ENCODE measurements around the gene ZNF236.
"Not testable (repeated sequence)": the region's sequence is repeated elsewhere in the genome, so short reads cannot be mapped to it uniquely, and the experiment has no call there.

ZNF236 gene

DNA sequence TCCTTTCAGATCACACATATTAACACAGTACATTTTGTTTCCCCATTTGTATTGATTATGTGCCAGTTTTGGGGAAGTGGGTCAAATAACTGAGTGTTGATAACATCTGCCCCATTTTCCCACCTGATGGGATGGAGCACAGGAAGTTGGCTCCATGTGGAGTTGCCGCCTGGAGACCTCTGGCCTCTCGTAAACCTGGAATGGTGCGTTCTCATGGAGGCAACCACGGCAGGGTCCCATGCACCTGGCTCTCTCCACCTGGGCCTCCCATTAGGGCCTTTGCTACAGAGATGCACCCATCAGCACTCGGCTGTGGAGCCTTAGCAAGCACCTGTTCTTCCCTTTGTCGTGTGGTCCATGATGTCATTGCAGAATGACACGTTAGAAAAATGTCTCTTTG lies 179.6 kb downstream of the ZNF236 start:
- no peak for DNase-seq (ENCODE audit: low read depth in 2 of 3, low spot score in 2 of 3)

GRCh38 chr18:77002496-77002895 lies 180.1 kb downstream of the ZNF236 start:
- no peak for DNase-seq (ENCODE audit: low read depth in 2 of 3, low spot score in 2 of 3)

GRCh38 chr18:77003316-77003715 lies 181.0 kb downstream of the ZNF236 start:
- DNase-seq (ENCODE audit: low read depth in 2 of 3, low spot score in 2 of 3) = no peak

DNA sequence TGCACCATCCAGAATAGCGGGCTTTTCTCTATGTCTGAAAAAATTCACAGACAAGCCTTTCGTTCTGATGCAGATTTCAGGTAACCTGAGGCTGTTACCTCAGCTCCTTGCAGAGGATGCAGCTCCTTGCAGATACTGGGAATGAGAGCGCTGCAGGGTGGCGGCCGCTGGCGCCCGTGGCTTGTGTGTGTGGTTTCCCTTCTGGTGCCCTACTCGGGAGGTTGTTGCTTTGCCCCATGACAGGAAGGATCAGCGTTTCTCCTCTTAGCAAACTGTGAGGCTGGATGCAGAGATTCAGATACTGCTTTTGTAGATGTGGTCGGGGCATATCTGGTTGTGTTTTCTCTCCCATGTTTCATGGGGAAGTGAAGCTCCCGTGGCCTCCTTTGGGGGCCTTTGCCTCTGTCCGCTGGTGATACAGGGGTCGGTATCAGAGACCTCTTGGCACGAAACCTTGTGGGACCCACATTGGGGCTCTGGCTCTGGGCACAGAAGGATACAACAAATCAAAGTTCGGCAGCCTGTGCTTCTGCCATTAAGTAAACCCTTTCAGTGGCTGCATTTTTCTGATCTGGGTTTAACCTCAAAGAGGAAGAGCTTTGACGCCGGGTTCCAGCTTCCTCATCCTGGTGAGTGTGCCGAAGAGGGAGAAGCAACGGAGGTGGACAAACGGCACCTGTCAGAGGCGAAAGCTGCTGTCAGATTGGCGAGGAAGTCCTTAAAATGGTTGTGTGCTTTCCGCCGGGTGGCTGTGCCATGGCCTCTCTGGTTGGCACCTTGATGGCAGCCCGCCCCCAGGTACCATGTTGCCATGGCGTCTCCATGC lies 182.4 kb downstream of the ZNF236 start:
- no peak for DNase-seq (ENCODE audit: low read depth in 2 of 3, low spot score in 2 of 3)

GRCh38 chr18:77005651-77006195 lies 183.4 kb downstream of the ZNF236 start:
- no peak for DNase-seq (ENCODE audit: low read depth in 2 of 3, low spot score in 2 of 3)

DNA sequence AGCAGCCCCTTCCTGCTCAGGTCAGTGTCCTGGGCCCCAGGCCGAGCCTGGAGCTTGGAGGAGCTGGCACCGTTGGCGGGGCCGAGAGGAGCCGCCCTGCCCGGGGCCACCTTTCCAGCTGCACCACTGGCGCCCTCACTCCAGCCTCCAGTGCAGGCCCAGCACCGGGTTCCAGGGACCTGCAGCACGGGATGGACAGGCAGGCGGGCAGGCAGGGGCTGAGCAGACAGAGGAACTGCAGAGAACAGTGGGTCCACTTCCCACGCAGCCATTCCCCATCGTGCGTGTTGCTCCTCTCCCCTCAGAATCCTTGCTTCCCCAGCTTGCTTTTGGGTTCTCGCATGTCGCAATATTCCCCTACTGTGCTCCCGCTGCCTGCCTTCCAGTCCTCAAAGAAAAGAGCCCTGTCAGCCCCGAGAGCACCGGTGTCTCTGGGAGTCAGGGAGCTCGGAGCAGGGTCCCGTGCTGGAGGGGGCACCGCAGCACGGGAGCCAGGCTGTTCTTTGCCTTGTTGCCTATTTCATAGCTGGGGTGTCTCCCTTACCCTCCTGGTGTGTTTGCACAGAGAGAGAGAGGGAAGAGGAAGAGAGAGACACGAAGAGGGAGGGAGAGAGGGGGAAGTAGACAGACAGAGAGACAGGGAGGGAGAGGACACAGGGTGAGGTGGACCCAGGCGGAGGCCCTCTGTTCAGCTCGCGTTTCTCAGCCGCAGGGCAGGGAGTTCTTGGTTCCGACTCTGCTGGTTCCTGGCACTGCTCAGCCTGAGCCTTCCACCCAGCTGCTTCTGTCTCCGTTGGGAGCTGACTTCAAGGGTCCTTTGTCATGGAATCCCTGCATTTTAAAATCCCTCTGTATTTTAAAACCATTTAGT lies 184.2 kb downstream of the ZNF236 start:
- no peak for DNase-seq (ENCODE audit: low read depth in 2 of 3, low spot score in 2 of 3)

- no peak for DNase-seq (ENCODE audit: low read depth in 2 of 3, low spot score in 2 of 3)
Observed at GRCh38 chr18:77007251-77007650, 184.9 kb downstream of the ZNF236 start.

DNA sequence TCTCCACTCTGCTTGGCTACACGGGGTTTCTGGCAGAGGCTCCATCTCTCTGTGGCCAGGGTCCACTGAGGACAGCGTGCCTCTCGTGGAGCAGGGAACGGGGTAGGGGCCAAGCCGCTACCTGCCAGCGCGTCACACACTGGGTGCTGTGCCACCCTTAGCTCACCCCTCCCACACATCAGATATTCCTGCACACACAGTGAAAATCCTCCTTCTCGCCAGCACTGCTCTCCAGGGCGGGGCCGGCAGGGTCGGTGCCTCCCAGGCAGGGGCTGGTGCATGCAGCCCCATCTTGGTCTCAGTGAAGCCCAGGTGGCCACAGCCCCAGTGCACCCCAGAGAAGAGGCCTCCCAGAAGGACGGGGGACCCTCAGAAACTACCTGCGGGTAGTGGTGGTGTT lies 185.6 kb downstream of the ZNF236 start:
- DNase-seq (ENCODE audit: low read depth in 2 of 3, low spot score in 2 of 3) = no peak

- DNase-seq (ENCODE audit: low read depth in 2 of 3, low spot score in 2 of 3) = no peak
Observed at GRCh38 chr18:77008576-77009315, 186.4 kb downstream of the ZNF236 start.

GRCh38 chr18:77009675-77010074 lies 187.3 kb downstream of the ZNF236 start:
- no peak for DNase-seq (ENCODE audit: low read depth in 2 of 3, low spot score in 2 of 3)

DNA sequence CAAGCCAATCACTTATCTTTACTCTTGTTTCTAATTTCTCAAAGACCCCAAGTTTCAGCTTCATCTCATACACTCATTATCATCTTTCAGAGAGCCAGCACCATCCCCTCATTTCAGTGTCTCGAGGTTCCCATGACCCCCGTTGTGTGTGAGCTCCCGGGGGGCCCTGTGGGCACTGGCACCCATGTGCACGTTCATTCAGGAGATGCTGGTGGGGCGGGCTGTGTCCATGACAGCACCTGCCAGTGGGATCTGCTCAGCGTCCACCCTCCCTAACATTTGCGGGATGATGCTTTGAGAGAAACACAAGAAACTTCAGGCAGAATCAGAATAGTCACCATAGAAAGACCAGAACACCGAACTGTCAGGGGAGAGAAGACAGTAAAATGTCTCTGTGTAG lies 189.8 kb downstream of the ZNF236 start:
- DNase-seq (ENCODE audit: low read depth in 2 of 3, low spot score in 2 of 3) = no peak

- no peak for DNase-seq (ENCODE audit: low read depth in 2 of 3, low spot score in 2 of 3)
Observed at GRCh38 chr18:77012806-77013541, 190.6 kb downstream of the ZNF236 start.

DNA sequence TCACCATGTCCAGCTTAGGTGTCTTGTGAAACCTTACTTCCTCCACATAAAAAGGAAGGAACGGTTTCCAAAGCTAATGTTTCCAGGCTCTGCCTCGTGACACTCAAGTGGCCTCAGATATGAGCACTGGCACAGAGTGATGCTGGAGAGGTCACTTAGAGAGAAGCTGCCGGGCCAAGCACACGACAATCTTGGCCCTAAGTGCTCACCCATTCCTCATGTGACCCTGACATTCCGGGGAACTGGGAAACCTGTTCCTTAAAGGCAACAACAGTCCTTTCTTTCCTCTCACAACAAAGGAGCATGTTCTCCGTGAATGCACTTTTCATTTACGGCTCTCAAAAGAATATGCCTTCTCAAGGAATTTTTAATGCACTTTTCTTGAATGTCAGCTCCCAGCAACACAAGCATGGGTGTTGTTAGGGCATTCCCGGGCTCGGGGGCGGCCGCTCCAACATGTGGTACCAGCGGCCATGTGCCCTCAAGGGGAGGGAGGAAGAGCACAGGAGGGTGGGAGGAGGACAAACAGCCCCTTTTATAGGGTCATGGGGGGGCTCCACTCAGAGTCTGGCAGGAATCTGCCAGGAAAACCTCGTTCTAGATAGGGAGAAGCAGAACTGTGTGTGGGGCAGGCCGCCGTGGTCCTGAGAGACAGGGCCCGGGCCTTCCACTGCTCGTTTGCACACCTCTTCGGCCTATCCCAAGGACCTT lies 191.6 kb downstream of the ZNF236 start:
- DNase-seq (ENCODE audit: low read depth in 2 of 3, low spot score in 2 of 3) = no peak

DNA sequence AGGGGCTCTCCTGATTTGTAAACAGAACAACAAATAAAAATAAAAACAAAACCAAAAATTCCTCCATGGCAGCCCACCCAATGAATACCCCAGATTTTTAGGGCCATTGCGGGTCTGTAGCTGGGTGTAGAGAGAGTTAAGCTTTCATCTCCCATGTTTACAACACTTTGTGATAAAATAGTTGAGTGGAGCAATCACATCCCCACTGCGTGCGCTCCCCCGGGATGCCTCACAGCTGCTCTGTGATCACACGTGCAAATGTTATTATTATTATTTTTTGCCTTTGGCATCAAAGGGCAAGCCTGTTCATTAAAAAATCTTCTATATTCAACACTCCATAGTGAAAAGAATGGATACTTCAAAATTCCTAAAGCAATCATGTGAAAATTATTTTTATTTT lies 192.2 kb downstream of the ZNF236 start:
- DNase-seq (ENCODE audit: low read depth in 2 of 3, low spot score in 2 of 3) = no peak

GRCh38 chr18:77015169-77015568 lies 192.8 kb downstream of the ZNF236 start:
- DNase-seq (ENCODE audit: low read depth in 2 of 3, low spot score in 2 of 3) = no peak

- no peak for DNase-seq (ENCODE audit: low read depth in 2 of 3, low spot score in 2 of 3)
Observed at GRCh38 chr18:77015771-77016710, 193.7 kb downstream of the ZNF236 start.

DNA sequence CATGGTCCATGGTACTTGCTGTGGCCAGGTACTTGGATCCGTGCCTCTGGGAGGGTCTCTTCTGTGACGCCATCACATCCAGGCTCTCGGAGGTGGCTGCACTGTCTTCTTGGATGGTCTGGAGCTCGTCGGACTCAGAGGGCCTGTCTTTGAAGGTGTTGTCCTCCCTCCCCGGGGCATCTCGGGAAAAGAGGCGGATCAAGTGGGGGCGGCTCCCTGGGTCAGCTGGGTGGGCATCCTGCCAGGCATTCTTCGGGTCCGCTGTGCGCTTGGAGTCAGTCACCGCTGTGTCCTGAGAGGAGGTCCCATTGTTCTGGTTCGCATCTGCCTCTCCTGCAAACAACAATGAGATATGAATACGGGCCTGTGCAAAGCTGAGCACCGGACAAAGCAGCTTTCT lies 194.6 kb downstream of the ZNF236 start:
- DNase-seq (ENCODE audit: low read depth in 2 of 3, low spot score in 2 of 3) = no peak

- no peak for DNase-seq (ENCODE audit: low read depth in 2 of 3, low spot score in 2 of 3)
Observed at GRCh38 chr18:77017355-77017754, 195.0 kb downstream of the ZNF236 start.

DNA sequence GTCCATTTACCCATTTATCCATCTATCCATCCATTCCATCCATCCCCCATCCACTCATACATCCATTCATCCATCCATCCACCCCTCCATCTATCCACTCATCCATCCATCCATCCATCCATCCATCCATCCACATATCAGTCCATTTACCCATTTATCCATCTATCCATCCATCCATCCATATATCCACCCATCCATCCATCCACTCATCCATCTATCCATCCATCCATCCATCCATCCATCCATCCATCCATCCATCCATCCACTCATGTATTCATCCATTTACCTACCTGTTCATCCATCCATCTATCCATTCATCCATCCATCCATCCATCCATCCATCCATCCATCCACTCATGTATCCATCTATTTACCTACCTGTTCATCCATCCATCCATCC lies 196.3 kb downstream of the ZNF236 start:
- DNase-seq (ENCODE audit: low read depth in 2 of 3, low spot score in 2 of 3) = not testable (repeated sequence)
